CMK (cell line): Measurements from ENCODE around the gene RAB35.

Source experiments
- DNase-seq: peaks from one replicate; pipeline ENCODE4 v3.0.0-alpha.2; 2010; ENCODE audit warnings: low read depth

The RAB35 gene

DNA sequence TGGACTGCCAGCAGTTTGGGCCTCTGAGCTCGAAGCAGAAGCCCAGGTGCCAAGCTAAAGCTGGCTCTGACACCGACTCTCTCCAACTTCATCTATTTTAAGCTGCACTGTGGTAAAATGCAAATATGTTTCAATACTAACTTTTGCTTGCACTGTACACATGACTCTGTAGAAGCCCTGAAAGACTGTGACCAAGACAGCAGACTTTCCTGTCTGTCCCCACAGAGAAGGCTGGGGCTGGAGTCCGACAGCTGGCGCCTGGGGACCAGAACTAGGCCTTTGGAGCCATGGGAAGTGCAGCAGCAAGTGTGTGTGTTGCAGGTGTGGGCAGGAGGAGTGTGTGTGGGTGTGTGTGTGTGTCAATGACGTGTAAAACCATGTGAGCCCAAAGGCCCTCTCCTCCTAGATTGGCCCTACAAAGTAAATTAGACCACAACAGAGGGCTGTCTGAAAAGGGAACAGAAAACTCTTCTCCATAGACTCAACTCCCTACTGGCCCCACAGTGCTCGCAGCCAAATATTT lies 16.4 kb upstream of the RAB35 start:
- DNase-seq: no peak

DNA sequence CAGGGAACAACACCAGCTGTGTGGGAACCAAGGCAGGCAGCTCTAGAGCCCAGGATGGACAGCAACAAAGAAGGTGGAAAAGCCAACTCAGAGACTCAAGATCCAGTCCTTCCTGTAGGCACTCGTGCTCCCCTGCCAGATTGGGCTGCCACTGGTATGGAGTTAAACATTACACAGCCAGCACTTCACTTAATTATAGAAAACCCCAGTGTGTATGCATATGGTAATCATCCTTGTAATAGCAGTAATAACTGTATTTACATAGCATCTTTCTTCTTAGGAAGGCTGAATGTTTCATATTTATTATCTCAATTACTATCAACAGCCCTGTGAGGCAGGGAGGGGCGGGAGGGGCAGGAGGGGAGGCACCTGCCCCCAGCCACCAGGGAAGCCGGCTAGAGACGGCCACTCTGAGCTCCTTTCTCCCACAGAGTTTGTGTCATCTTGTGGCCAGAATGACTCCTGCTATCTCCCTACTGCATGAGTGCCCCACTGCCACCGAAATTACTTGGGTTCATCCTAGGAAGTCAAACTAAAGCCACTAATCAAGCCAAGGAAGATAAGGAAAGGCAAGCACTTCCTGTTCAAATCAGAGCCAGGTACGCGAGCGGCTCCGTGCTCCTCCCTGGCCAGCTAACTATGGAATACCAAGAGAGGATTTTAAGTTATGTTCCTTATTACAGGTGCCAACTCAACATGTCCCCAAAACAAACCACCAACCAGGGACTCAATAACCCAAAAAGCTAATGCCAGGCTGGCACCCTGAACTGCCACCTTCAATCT lies 15.7 kb upstream of the RAB35 start:
- no peak for DNase-seq

DNA sequence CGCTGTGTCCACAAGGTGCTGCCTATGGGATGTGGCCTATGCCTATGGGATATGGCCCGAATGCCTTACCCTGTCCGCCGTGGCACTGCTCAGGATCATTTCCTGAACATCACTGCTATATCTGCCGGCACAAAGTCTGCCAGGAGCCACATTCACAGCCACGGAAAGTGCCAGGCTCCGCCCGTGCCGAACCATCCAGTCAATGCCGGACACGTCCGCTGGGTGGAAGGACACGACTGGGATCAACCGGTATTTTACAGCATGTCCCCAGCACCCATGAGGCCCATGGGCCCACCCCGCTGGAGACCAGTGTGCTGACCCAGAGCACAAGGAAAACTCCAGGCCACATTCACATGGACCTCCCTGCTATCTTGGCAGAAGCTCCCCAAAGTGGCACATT lies 14.6 kb upstream of the RAB35 start:
- DNase-seq: no peak

DNA sequence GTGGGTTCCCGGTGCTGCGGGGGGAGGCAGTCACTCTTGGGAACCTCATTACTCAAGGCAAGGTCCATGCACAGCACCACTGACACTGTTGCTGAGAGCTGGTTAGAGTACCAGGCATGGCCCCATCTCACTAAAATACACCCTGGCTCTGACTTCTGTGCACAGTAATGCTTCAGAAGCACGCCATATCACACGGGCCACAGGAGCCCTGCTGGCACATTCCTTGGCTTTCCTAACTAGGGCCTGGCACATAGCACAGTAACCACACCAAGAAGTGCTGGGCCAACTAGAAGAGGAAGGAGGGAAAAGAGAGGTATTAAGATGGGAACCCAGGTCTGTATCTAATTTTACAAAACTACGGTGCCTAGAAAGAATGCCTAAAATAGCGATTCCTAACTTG lies 13.5 kb upstream of the RAB35 start:
- DNase-seq: no peak

DNA sequence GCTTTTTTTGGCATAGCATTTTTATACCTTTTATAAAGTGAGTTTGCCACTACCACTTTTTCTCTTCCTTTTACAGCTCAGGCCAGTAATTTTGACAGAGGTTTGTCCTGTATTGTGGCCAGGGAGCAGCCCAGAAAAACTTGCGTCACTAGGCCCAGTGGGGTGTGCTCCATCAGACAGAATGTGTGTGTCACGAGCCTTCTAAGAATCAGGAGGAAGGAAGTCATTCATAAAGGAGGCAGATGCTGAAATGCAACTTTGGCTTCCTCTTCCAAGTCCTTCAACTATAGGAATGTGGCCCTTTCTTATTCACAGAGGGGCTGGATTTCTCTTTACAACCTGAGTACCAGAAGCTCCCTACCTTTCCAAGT lies 10.1 kb upstream of the RAB35 start:
- no peak for DNase-seq

DNA sequence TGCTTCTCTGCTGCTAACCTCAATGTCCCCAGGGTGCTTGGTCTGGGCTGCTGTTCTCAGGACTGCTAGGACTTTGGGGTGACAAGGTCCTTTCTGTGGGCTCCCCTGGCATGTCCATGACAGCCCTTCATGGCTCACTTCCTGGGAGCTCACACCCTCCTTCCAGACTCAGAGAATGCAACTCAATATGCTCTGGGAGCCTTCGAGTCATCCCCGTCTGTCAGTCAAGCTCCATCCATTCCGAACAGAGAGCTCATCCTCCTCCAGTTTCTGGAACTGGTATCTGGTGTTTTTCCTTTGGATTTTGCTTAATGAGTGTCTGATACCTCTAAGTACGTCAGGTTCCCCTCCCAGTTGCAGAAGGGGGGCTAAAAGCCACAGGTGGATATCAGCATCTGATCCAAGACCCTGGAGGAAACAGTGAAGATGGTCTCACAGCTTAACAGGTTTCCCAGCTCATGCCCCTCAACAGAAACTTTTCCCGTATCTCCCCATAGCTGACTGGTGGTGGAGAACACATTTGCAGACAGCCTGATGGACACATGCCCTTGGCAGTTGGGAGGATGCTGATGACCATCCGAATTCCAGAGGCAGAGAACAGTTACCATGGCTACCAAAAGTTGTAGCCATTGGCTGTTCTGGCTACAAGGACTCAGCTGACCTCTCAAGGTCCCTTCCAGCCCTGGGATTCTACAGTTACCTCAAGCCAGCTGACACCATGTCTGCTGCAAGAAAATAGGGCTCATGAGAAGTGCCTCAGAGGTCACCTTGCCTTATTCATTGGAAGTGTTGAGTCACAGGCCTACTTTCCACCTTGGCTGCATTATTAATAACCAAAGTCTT lies 9.5 kb upstream of the RAB35 start:
- no peak for DNase-seq

DNA sequence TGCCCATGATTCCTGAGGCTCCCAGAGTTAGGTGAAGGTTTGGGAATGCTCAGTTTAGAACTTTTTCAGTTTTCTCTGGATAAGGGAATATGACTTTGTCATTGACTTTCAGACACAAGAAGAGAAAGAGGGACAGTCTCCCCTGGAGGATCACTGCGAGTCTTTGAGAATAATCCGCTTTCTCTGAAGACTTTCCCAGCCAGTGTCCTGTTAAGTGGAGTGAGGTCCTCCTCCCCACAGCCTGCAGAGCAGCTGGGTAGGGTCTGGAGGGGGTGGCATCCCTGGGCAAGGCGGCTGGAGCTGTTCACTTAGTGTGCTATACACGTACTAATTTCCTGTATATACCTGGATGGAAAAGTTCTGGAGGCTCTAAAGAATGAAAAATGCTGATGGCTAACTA lies 8.5 kb upstream of the RAB35 start:
- DNase-seq: no peak

DNA sequence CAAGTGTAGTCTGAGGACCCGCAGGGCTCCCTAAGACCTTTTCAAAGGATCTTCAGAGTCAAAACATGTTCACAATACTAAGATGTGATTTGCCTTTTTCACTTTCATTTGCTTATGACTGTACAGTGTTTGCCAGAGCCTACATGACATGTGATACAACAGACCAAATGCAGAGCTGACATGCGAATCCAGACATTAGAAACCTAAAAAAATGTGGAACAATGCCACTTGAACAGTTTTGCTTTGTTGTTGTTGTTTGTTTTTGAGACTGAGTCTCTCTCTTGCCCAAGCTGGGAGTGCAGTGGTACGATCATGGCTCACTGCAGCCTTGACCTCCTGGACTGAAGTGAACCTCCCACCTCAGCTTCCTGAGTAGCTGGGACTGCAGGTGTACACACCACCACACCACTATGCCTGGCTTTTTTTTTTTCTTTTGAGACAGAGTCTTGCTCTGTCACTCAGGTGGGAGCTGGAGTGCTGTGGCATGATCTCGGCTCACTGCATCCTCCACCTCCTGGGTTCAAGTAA lies 5.3 kb upstream of the RAB35 start:
- no peak for DNase-seq

DNA sequence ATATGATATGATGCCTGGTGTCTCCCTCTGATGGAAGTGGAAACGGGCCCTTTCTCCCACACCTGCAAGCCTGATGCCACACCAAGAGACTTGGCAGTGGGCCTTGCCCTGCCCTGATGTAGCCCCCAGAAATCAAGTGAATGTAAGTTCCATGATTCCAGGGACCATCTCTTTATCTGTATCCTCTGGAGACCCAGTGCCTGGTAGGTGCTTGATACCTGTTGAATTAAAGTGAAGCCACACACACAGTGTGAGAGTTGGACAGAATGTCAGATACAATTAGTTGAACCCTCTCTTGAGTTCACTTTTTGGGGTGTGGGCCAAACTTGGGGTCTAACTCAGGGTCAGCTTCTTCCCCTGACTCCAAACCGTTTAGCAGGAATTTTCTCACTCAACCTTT lies 4.8 kb upstream of the RAB35 start:
- no peak for DNase-seq

DNA sequence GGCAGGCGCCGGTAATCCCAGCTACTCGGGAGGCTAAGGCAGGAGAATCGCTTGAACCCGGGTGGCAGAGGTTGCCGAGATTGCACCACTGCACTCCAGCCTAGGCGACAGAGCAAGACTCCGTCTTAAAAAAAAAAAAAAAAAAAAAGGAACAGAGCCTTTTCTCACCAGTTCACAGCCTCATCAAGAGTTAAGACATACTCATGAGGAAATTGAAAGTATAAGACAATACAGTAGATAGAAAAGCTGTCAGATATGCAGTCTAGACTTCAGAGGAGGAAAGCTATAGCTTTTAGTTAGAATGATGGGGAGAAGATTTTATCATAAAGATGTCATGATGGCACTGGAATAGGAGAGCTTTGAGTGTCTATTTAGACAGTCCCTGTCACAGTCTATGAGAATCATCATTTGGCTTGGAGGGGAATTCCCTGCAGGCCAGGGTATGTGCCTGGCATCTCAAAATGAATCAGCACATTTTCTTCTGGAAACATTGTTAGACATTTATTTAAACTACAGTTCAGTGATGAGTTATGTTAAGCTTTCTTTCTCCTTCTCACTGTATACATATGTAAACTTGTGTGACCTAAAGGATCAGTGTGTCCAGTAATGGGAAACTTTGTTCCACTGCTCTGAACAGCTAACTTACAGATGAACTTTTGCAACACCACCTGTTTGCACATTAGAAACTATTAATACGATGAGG lies 2.9 kb upstream of the RAB35 start:
- no peak for DNase-seq

DNA sequence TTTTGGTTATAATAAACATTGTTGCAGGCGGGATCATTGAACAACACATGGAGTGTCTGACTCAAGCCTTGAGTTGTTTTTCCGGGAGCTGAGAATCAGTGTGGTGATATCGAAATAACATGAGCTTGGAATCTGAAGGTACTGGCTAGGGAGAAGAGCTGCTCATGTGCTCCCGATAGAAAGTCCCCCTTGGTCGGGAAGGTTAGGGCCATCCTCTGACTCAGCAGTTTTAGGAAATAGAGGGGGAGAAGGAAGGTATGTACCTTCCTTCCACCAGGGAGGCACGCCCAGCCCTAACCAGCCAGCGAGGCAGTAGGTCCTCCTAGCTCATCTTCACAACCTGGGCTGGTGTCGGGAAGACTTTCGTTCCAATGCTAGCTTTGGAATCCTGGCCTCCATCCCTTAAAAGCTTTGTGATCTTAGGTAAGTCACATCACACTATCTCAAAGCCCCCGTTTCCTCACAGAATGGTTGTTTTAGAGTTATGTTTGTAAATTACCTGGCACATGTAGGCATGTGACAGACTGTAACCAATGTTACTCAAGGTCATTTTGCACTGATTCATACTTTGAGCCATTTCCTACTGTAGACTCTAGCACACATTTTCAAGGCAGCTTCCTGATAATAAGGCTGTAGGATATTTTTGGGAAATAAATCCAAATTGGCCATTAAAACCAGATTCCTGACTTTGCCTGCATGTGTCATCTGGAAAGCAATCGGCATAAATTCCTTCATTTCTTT lies 1.9 kb upstream of the RAB35 start:
- DNase-seq: no peak

DNA sequence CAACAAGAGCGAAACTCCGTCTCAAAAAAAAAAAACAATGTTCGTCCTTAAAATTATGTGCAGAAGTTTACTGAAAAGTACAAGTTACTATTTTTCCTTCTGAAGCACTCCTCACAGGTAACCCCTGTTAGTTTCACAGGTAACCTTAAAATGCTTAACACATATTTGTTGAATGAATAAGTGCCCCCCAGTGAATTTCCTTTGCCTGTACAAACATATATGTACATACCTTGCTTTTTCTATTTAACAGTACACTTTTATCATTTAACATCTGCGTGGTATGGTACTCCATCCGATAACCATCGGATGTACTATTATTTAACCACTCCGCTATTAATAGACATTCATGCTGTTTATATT lies 1.4 kb upstream of the RAB35 start:
- no peak for DNase-seq

DNA sequence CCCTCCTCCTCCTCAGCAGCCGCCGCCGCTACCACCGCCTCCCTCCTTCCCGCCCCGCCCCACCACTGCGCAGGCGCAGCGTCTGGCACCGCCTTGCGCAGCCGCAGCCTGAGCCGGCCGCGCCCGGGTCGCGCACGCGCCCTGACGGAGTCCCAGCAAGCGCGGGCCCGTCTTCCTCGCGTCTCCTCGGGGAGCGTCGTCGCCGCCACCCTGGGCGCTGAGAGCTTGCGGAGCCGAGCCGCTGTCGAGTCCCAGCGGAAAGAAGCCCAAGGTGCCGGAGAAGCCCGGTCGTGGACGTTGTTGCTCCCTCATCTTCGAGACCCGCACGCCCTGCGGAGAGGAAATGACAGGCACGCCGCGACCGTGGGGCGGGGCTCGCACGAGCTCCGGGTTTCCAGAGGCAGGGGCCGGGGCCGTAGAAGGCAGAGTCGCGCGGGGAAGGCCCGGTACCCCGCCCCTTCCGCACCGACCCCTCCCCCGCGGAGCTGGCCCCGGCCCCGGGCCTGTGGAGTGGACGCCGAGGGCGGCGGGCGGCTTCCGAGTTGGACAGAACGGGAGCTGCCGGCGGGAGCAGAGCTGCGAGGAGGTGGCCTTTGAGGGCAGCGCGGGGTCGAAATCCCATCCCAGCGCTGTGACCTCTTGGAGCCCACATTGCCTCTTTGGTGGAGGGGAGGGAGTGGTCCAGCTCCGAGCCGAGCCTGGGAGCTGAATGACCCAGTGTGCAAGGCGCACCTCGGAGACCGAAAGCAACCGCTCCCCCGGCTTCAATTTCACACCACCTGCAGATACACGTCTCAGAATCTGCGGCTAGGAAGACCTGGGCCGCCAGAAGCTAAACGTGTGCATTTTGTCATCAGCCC lies 469 bp upstream of the RAB35 start:
- DNase-seq: peak; percentile 83

DNA sequence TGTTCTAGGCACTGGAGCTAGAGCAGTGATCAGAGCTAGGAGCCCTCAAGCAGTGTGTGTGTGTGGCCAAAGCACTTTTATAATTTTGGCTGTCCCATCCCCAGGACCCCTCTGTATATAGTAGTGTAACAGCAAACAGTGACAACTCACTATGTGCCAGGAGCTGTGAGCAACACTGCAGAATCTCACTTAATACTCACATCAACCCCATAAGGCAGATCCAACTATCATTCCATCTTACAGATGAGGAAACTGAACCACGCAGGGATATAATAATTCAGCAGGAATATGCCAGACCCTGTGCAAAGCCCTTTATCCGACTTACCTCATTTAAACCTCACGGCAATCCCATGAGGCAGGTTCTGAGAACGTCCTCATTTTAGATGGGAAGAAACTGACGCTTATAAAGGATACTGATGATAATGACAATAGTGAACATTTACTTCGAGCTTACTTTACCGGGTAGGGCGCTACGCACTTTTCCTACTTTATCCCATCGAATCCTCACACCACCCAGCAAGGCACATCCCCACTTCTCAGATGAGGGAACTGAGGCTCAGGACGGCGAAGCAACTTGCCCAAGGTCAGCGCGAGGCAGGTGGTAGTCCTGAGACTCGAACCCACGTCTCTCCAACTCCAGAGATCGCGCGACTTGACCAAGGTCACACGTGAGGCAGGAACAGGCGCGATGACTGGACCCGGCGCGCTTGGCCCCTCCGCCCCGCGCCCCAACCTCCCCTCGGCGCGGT lies 687 bp downstream of the RAB35 start:
- no peak for DNase-seq

DNA sequence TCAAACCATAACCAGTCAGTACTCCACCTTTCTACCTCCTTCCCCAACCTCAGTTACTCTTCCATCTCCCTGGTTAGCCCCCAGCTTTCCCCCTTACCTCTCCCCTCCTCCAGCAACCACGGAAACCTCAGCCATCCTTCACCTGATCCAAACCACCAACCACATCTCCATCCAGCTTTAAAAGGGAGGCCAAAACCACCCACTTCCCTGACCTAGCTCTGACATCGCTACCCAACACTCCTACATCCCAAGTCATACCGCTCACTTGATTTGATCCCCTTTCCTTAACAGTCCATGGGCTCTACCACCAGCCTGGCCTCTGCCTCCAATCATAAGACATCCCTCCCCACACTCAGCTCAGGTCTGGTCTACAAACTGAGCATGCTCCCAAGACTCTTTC lies 1.5 kb downstream of the RAB35 start:
- no peak for DNase-seq

DNA sequence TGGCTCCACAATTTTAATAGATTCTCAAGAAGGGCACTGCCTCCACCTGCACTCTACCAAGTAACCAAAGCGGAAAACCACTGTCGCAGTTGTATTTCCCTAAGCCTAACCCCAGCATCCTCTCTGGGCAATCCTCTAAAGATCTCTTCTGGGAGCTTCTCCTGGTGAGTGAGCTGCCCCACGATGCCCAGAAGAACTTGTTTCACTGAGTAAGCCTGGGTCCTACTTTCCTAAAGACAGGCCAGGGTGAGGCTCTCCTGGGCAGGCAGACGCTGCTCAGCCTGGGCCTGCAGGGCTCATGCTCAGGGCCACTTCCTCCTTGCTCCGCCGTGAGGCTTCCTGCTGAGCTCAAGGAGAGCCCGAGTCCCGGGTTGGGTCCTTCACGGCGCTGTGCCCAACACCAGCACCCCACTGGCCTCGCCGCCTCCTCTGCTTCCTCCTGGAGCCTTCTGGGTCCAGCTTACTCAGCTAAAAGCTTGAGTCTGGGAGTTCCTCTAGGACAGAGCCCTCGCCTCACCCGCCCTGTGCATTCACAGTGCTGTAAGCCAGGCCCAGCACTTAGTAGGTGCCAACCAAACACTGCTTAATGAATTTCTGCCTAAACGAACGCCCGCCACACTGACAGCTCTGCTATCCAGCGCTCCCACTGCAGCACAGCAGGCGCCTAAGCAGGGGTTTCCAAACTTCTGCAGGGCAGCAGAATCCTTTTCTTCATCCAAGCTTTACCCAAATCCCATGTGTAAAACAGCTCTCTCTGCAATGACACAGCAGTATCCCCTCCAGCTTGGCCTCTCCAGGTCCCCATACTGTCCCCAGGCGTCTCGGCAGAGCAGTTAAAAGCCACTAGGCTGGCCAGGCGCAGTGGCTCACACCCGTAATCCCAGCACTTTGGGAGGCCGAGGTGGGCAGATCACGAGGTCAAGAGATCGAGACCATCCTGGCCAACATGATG lies 5.7 kb downstream of the RAB35 start:
- DNase-seq: no peak

DNA sequence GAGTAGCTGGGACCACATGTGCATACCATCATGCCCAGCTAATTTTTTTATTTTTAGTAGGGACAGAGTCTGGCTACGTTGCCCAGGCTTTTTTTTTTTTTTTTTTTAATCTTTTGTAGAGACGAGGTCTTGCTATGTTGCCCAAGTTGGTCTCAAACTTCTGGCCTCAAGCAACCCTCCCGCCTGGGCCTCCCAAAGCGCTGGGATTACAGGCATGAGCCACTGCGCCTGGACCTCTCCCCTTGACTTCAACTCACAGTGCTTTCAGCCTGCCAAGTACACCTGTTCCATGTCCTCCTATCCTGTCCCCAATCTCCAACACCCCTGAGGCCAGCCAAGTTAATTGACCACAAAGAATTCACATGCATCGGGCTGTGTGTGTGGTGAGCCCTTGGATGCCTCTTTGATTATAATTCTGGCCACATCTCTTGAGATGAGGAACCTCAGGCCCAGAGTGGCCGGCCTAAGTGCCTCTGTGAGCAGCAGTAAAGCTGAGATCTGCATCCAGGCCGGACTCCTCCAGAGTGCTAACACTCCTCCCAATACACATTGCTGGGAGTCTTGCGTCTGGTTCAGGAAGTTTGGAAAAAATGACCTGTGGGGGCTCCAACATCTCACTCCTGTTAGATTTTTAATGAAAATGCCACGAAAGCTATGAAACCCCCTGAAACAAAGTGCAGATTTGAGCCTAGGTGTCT lies 6.8 kb downstream of the RAB35 start:
- no peak for DNase-seq

DNA sequence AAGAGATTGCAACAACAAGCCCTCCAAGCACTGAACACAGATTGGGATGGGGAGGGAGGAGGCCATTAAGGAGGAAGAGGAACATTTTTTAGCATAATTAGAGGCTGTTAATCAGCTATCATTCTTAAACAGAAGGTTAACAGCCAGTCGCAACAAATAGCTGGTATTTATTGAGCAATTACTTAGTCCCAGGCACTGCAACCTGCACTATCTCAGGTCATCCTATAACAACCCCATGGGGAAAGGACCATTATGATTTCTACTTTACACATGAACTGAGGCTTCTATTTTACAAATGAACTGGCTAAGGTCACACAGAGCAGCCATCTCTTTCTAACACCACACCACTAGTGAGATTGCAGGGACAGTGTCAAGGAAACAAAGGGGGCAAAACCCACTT lies 10.4 kb downstream of the RAB35 start:
- DNase-seq: no peak
